ENCODE measurements around the gene NPTXR.

The NPTXR gene

DNA sequence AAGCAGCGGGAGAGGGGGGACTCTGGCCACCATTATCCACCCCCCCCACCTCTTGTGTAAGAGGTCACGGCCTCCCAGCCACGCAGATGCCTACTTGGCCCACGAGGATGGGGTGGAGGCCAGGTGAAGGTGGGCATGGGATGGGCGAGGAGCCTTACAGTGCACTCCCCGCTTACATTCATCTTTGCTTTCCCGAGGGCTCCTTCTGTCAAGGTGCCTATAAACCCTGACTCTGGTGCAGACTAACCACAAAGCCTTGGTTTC, 13.1 kb downstream of the NPTXR start:
- no peak overlapping the region for H3K9ac ChIP-seq (ENCODE audit: low read length)
- no peaks in the 10 kb centered on the region for H3K79me1 ChIP-seq (ENCODE audit: low read length)
- no peak overlapping the region for H4K12ac ChIP-seq (ENCODE audit: low read depth, low read length)
- no peak overlapping the region for H3K4ac ChIP-seq (ENCODE audit: low read depth, low read length)
- H3K14ac ChIP-seq (ENCODE audit: low read length): no peak overlapping the region
- no peaks in the 10 kb centered on the region for H3K27me3 ChIP-seq (ENCODE audit: insufficient read depth, low read length)
- H3K4me1 ChIP-seq (ENCODE audit: control insufficient read depth in 1 of 2, insufficient read depth in 2 of 2, low read length in 2 of 2): no peaks in the 10 kb centered on the region
- no peak overlapping the region for H3K18ac ChIP-seq (ENCODE audit: low read length)
- H3K4me2 ChIP-seq (ENCODE audit: low read length): no peak overlapping the region
- no peak for DNase-seq
- H2BK120ac ChIP-seq (ENCODE audit: insufficient read depth, low read length, poor library complexity): no peak overlapping the region
- no peaks in the 10 kb centered on the region for H3K36me3 ChIP-seq (ENCODE audit: control insufficient read depth in 1 of 2, insufficient read depth in 2 of 2, low read length in 2 of 2)
- H2BK12ac ChIP-seq (ENCODE audit: low read length): no peak overlapping the region
- peaks cover 5% of the 10 kb centered on the region for H3K9me3 ChIP-seq (ENCODE audit: insufficient read depth, low read depth, low read length)
- no peak overlapping the region for H2BK5ac ChIP-seq (ENCODE audit: low read depth, low read length, poor library complexity)
- H3K79me2 ChIP-seq (ENCODE audit: control insufficient read depth, insufficient read depth, low read length, poor library complexity): no peaks in the 10 kb centered on the region
- WGBS (ENCODE audit: extremely low coverage, insufficient coverage, insufficient read length): no CpG with 5 or more reads among the region's 7 CpGs
- no peak overlapping the region for H3K27ac ChIP-seq (ENCODE audit: low read depth, low read length)
- H4K8ac ChIP-seq (ENCODE audit: low read depth, low read length): no peak overlapping the region
- H3K4me3 ChIP-seq (ENCODE audit: low read depth, low read length): no peak overlapping the region
- H2AFZ ChIP-seq (ENCODE audit: insufficient read depth, low read length, poor library complexity): no peak overlapping the region
- no peak overlapping the region for H3K23ac ChIP-seq (ENCODE audit: low read length)
- H4K91ac ChIP-seq (ENCODE audit: low read depth, low read length): no peak overlapping the region
- no peak overlapping the region for H2AK5ac ChIP-seq (ENCODE audit: low read length)

DNA sequence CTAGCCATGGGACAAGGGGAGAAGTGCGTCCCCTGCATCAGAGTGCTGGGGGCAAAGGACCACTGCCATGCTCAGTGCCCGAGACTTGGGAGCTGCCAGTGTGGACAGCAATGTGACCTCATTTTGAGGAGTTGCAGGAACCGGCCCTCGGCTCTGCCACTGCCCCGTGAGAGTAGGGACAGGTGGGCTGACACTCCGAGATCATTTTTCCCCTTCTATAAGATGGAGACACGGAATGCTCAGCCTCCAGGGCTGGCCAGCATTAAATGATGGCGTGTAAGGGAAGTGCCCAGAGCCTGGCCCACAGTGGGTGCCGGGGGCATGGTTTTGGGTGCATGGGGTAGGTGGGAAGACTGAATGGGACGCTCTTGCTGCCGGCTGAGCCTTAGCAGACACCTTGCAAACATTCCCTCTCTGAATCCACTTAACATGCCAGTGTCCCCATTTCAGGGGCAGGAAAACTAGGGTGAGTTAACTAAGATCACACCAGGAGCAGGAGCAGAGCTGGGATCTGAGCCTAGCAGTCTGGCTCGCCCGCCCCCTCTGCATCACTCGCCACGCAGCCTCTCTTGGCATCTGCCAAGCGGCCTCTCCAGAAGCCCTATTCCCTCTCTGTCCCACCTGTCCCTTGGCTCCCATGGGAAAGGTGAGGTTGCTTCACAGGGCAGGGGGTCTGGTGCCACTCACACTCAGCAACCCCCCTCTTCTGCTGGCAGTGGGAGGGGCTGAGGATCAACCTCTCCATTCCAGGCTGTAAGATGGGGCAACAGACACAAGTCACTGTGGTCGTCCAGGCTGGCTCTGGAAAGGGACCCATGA, 13.6 kb downstream of the NPTXR start:
- Histone ChIP-seq H2AK5ac (ENCODE audit: low read length) (no peak overlapping the region), H3K4ac (ENCODE audit: low read depth, low read length) (no peak overlapping the region), H4K91ac (ENCODE audit: low read depth, low read length) (no peak overlapping the region), H4K12ac (ENCODE audit: low read depth, low read length) (no peak overlapping the region), H3K36me3 (ENCODE audit: control insufficient read depth in 1 of 2, insufficient read depth in 2 of 2, low read length in 2 of 2) (no peaks in the 10 kb centered on the region), H3K27me3 (ENCODE audit: insufficient read depth, low read length) (no peaks in the 10 kb centered on the region), H3K4me2 (ENCODE audit: low read length) (no peak overlapping the region), H3K9ac (ENCODE audit: low read length) (no peak overlapping the region), H2BK120ac (ENCODE audit: insufficient read depth, low read length, poor library complexity) (no peak overlapping the region), H3K23ac (ENCODE audit: low read length) (no peak overlapping the region), H3K27ac (ENCODE audit: low read depth, low read length) (no peak overlapping the region), H4K8ac (ENCODE audit: low read depth, low read length) (no peak overlapping the region), H3K79me1 (ENCODE audit: low read length) (no peaks in the 10 kb centered on the region), H3K4me1 (ENCODE audit: control insufficient read depth in 1 of 2, insufficient read depth in 2 of 2, low read length in 2 of 2) (no peaks in the 10 kb centered on the region), H2AFZ (ENCODE audit: insufficient read depth, low read length, poor library complexity) (no peak overlapping the region), H2BK5ac (ENCODE audit: low read depth, low read length, poor library complexity) (no peak overlapping the region), H3K18ac (ENCODE audit: low read length) (no peak overlapping the region), H3K9me3 (ENCODE audit: insufficient read depth, low read depth, low read length) (peaks cover 5% of the 10 kb centered on the region), H3K4me3 (ENCODE audit: low read depth, low read length) (no peak overlapping the region), H3K14ac (ENCODE audit: low read length) (no peak overlapping the region), H3K79me2 (ENCODE audit: control insufficient read depth, insufficient read depth, low read length, poor library complexity) (no peaks in the 10 kb centered on the region), H2BK12ac (ENCODE audit: low read length) (no peak overlapping the region)
- DNase-seq: no peak
- no CpG with 5 or more reads among the region's 17 CpGs for WGBS (ENCODE audit: extremely low coverage, insufficient coverage, insufficient read length)

DNA sequence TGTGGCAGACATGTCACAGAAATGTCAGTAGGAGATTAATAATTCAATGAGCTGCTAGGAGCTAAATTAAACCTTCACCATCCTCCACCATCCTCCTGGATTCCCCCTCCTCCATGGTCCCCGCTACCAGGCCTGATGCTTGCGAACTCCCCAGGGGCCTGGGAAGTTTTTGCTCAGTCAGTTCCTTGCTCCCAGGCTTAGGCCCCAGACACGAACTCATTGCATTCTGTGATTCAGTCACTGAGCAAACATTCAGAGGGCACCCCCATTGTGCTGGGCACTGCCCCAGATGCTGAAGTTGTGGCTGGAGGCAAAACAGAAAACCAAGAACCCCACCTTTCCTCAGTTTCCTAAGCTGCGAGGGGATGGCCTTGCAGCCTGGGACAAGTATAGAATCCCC, 14.3 kb downstream of the NPTXR start:
- no CpG with 5 or more reads among the region's 4 CpGs for WGBS (ENCODE audit: extremely low coverage, insufficient coverage, insufficient read length)
- Histone ChIP-seq H3K23ac (ENCODE audit: low read length) (no peak overlapping the region), H2AFZ (ENCODE audit: insufficient read depth, low read length, poor library complexity) (no peak overlapping the region), H3K18ac (ENCODE audit: low read length) (no peak overlapping the region), H2AK5ac (ENCODE audit: low read length) (no peak overlapping the region), H3K4me1 (ENCODE audit: control insufficient read depth in 1 of 2, insufficient read depth in 2 of 2, low read length in 2 of 2) (no peaks in the 10 kb centered on the region), H3K4me2 (ENCODE audit: low read length) (no peak overlapping the region), H3K9me3 (ENCODE audit: insufficient read depth, low read depth, low read length) (peaks cover 5% of the 10 kb centered on the region), H2BK5ac (ENCODE audit: low read depth, low read length, poor library complexity) (no peak overlapping the region), H3K4ac (ENCODE audit: low read depth, low read length) (no peak overlapping the region), H3K14ac (ENCODE audit: low read length) (no peak overlapping the region), H4K91ac (ENCODE audit: low read depth, low read length) (no peak overlapping the region), H2BK12ac (ENCODE audit: low read length) (no peak overlapping the region), H3K36me3 (ENCODE audit: control insufficient read depth in 1 of 2, insufficient read depth in 2 of 2, low read length in 2 of 2) (no peaks in the 10 kb centered on the region), H3K79me2 (ENCODE audit: control insufficient read depth, insufficient read depth, low read length, poor library complexity) (no peaks in the 10 kb centered on the region), H3K4me3 (ENCODE audit: low read depth, low read length) (no peak overlapping the region), H3K27ac (ENCODE audit: low read depth, low read length) (no peak overlapping the region), H3K79me1 (ENCODE audit: low read length) (no peaks in the 10 kb centered on the region), H4K8ac (ENCODE audit: low read depth, low read length) (no peak overlapping the region), H3K27me3 (ENCODE audit: insufficient read depth, low read length) (no peaks in the 10 kb centered on the region), H4K12ac (ENCODE audit: low read depth, low read length) (no peak overlapping the region), H2BK120ac (ENCODE audit: insufficient read depth, low read length, poor library complexity) (no peak overlapping the region), H3K9ac (ENCODE audit: low read length) (no peak overlapping the region)
- no peak for DNase-seq

DNA sequence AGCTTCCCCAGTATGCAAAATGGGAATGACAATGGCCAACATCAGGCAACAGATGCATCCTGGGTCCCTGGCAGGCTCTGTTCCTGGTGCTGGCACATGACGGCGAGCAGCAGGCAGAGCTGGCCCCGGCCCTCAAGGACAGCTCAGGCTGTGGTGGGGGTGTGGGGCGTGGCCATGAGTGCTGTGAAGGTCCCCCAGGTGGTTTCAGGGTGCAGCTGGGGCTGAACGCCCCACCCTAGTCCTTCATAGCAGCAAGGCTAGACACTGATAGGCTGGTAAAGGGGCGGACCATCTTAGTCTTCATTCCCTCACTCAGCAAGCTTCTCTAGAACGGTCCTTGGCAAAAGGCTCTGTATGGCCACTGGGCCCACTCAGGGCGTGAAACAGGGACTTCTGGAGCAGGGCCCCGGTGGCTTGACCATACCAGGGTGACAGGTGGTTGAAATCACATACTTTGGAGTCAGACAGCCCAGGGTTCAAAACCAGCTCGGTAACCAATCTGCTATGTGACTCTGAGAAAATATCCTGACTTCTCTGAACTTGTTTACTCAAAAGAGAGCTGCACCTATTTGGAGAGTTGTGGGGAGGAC, 15.1 kb downstream of the NPTXR start:
- no peaks in the 10 kb centered on the region for H3K36me3 ChIP-seq (ENCODE audit: control insufficient read depth in 1 of 2, insufficient read depth in 2 of 2, low read length in 2 of 2)
- H4K8ac ChIP-seq (ENCODE audit: low read depth, low read length): no peak overlapping the region
- no peak overlapping the region for H3K4me3 ChIP-seq (ENCODE audit: low read depth, low read length)
- H3K23ac ChIP-seq (ENCODE audit: low read length): no peak overlapping the region
- no peaks in the 10 kb centered on the region for H3K79me1 ChIP-seq (ENCODE audit: low read length)
- H3K14ac ChIP-seq (ENCODE audit: low read length): no peak overlapping the region
- no peak overlapping the region for H2BK120ac ChIP-seq (ENCODE audit: insufficient read depth, low read length, poor library complexity)
- H3K4me1 ChIP-seq (ENCODE audit: control insufficient read depth in 1 of 2, insufficient read depth in 2 of 2, low read length in 2 of 2): no peaks in the 10 kb centered on the region
- H2AK5ac ChIP-seq (ENCODE audit: low read length): no peak overlapping the region
- H2AFZ ChIP-seq (ENCODE audit: insufficient read depth, low read length, poor library complexity): no peak overlapping the region
- no peaks in the 10 kb centered on the region for H3K79me2 ChIP-seq (ENCODE audit: control insufficient read depth, insufficient read depth, low read length, poor library complexity)
- H3K4me2 ChIP-seq (ENCODE audit: low read length): no peak overlapping the region
- H3K9me3 ChIP-seq (ENCODE audit: insufficient read depth, low read depth, low read length): peaks cover 5% of the 10 kb centered on the region
- no peak overlapping the region for H4K12ac ChIP-seq (ENCODE audit: low read depth, low read length)
- H2BK5ac ChIP-seq (ENCODE audit: low read depth, low read length, poor library complexity): no peak overlapping the region
- WGBS (ENCODE audit: extremely low coverage, insufficient coverage, insufficient read length): no CpG with 5 or more reads among the region's 10 CpGs
- H3K27ac ChIP-seq (ENCODE audit: low read depth, low read length): no peak overlapping the region
- H2BK12ac ChIP-seq (ENCODE audit: low read length): no peak overlapping the region
- no peak overlapping the region for H3K18ac ChIP-seq (ENCODE audit: low read length)
- no peak overlapping the region for H3K4ac ChIP-seq (ENCODE audit: low read depth, low read length)
- no peak overlapping the region for H3K9ac ChIP-seq (ENCODE audit: low read length)
- no peaks in the 10 kb centered on the region for H3K27me3 ChIP-seq (ENCODE audit: insufficient read depth, low read length)
- no peak overlapping the region for H4K91ac ChIP-seq (ENCODE audit: low read depth, low read length)
- DNase-seq: no peak

Data from trophoblast cell (in vitro differentiated cells and primary cell).